T-helper 9 cell (primary cell): ENCODE data around the gene RAI1.

Experiments
- DNase-seq: peaks from one replicate; pipeline ENCODE4 v3.0.0-alpha.2; 2020

The RAI1 gene

DNA sequence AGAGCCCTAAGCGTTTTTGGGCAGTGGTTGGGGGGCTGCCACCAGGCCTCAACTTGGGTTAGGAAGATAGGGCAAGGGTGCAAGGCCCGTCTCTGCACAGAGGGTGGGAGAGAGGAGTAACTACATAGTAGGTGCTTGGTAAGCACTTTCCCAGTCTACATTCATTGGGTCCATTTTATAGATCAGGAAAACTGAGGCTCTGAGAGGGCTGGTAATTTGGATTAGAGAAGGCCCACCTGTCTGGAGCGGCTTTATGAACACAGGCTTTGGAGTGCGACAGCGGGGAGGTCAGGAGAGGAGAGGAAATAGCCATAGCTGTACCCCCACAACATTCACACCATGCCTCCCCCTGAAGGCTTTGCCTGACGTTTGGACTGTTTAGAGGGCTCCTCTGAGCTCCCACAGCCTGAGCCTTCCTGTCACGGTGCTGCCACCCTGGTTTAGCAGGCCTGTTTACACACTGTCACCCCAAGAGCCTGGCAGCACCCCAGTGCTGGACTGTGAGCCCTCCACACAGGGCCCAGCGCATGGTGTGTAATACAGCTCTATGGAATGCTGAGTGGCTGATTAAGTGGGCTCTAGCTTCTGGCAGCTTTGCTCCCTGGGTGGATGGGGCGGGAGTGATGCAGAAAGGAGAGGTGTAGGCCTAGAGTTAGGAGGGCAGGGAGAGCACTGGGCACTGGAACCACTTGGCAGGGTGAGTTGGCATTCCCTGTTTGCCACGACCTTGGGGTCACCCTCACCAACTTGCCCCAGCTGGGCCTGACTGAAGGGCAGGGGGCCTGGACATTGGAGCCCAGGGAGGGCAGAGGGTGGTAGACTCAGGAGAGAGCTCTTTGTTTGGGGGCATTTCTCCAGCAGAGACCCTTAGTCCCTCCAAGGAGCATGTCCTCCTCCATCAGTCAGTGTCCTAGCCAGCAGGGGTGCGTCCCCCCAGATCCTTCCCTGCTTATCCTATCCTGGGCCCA is 73.7 kb downstream of the RAI1 start:
- no peak for DNase-seq

DNA sequence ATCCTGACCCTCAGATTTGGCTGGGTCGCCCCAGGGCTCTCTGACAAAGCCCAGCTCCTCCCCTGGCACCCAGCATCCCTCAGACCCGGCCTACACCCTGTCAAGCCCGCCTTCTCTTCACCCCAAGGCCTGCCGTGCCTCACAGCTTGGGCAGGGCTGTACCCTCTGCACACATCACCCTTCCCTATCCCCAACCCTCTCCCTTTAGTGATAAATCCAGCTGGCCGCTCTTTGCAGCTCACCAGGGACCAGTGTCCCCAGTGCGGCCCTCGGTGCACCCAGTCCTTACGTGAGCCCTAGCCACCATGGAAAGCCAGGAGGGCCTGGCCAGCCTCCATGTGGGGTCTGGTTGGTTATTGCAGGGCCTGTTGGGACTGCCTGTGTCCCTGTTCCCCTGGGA is 74.5 kb downstream of the RAI1 start:
- DNase-seq, result no peak

DNA sequence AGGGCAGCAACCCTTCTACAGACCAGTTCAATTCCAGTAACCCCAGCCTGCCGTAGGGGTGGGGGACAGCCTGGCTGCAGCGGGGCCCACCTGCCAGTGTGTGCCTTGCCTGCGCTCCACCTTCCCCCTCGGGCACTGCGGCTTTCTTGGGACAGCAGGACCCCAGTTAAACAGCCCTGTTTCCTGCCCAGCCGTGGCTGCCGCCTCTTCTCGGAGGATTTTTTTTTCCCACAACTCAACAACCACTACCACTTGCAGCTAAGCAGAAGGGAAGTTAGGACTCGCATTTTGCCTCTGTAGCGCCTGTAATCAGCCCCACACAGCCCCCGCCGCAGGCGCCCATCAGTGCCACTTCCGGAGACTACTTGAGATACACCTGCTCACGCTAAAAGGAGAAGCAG is 76.1 kb downstream of the RAI1 start:
- DNase-seq, result no peak

DNA sequence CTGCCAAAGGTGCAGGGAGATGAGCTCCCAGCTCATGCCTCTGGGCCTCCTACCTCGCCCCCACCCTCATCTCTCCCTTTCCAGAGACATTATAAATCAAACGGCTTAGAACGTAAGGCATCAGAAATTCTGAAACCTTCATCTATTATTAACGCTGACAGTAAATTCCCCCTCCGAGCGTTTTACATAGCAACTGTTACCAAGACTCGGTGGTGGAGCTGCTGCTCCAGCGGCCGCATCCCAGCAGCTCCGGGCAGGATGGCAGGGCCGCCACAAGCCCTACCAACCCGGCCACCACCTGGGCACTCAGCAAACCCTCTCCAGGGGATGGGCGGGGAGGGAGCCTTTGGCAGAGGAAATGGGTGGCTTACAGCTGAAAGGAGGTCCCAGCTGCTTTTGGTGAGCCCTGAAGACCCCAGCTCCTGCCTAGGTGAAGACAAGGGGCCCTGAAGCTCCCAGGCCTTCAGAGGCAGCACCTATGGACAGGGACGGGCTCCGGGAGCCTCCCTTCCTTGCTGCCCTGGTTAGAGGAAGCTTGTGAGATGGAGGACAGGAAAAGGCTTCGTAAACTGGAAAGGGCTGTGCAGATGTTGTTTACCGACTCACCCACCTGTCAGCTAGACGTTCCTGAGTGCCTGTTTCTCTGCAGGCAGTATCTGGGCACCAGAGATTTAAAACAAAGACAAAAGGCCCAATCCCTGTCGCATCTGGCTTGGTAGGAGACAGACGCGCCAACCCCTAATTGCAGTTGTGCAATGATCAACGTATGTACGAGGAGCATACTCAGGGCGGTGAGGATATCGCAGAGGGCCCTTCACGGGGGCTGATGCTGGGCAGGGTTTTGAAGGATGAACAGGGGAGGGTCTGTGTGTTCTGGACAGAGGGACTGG is 76.9 kb downstream of the RAI1 start:
- no peak for DNase-seq

DNA sequence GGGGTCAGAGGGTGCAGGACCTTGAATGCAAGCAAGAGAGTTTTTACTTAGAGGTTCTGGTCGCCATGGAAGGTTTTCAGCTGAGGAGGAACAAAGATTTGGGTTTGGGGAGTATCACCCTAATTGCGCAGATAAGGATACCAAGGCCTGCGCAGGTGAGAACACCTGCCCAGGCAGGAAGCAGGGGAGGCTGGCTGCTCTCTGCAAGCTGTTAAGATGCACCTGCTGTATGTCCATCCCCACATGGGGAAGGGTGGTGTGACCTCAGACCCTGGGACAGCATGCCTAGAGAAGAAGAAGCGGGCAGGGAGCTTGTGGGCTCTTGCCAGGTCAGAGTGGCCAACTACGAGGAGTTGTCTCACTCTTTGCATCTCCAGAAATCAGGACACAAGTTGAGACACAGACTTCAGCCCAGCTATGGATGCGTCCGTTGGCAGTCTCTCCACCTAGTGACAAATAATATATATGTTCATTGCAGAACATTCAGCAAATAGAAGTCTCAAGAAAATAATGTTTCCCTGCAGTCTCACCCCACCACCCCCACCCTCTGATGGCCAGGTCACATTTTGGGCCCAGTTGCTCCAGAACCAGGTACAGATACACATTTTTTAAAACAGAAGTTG is 77.8 kb downstream of the RAI1 start:
- DNase-seq, result no peak

DNA sequence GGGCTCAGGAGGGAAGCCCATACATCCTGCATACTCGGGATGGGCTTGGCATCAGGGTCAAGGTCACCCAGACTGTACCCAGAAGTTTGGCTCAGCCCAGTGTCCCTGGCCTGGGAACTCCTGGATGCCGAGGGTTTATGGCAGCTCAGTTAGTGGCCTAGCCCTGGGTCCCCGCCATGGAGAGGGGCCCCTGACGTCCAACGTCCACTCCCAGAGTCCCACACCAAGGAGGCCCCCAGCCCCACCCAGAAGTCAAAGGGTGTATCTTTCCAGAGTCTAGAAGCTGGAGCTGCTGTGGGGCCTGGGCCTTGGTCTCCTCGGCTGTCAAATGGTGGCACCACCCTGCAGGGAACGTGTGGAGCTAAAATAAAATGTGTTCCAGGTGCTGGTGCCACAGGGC is 79.1 kb downstream of the RAI1 start:
- no peak for DNase-seq

DNA sequence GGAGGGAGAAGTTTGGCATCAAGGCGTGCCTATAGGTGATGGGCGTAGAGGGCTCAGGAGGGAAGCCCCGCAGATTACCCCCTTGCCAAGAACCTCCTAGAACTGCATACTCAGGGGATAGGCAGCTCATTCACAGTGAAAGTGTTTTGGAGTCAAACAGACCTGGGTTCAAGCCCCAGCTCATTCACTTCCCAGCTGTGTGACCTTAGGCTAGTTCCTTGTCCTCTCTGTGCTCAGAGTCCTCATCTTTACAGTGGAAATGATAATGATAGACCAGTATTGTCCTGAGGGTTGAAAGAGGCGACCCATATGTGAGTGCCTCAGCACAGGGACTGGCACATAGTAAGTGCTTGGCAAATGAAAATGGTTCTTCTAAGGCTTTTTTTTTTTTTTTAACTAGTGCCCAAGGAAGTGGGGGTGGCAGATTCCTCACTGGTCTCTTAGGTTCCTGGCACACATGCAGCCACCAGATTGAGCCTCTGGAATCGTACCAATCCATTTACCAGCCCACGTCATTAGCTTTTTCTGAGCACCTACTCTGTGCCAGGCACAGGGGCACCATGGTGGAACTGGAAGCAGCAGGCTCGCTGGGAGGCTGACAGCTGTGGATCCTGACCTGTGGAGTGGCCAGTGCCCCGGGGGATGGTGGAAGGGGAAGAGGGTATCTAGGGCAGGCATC is 79.8 kb downstream of the RAI1 start:
- no peak for DNase-seq

DNA sequence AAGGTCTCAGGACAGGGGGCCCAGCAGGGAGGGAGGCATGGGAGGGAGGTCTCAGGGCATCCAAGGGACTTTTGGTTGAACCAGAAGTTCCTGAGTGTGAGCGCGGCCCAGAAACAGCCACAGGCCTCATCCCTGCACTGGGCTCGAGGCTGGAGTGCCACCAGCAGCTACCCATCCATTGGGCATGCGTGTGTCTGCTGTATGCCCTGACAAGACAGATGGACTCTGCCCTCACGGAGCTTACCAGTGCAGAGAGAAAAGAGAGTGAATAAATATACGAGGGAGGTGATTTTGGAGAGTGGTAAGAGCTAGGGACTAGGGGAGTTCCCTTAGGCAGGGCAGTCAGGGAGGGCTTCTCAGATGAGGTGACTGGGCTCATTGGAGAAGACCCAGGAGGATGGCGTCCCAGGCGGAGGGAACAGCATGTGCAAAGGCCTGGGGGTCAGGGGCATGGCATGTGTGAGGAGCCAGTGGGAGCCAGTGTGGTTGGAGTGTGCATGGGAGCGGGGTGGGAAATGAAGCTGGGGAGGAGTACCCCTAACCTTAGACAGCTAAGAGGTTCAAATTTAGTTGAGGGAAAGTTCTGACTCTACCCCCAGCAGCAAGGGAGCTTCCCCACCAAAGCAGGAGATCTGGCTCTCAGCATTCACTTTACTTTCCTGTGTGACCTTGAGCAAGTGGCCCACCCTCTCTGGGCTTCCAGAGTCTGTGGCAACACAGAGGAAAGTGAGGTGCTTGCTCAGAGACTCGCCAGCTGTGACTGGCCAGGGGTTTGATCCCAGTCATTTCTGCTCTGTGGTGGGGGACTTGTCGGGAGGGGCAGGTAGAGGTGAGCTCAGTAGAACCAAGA is 80.9 kb downstream of the RAI1 start:
- no peak for DNase-seq

DNA sequence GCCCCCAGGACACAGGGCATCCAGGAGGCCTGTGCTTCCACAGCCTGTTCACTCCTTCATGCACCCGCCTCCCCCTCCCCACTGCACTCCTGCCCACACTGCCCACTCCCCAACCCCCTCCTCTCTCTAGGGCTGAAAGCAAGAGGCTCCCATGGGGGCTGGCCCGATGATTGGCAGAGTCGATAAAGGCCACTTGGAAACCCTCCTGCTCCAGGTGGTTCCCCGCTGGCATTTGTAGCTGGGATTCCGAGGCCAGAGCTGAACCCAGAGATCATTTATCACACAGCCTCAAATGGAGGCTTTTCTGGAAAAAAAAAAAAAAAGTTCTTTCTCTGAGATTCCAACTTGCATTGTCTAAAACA is 81.5 kb downstream of the RAI1 start:
- no peak for DNase-seq

DNA sequence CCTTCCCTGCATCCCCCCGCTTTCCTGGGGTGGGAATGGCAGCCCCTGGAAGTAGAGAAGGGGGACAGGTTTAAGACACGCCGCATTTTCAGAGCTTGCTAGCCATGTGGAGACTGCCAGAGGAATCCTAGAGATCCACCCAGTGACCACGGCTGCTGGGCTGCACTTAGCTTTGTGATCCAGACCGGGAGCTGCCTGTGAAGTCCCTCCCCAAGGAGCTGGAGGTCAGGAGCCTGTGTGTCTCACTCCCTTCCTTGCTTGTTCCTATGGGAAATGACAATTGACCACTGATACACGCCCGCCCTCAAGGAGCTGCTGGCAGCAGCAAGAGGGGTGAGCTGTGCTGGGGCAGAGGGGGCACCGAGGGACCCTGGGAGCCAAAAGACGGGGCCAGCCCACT is 81.9 kb downstream of the RAI1 start:
- DNase-seq, result no peak

DNA sequence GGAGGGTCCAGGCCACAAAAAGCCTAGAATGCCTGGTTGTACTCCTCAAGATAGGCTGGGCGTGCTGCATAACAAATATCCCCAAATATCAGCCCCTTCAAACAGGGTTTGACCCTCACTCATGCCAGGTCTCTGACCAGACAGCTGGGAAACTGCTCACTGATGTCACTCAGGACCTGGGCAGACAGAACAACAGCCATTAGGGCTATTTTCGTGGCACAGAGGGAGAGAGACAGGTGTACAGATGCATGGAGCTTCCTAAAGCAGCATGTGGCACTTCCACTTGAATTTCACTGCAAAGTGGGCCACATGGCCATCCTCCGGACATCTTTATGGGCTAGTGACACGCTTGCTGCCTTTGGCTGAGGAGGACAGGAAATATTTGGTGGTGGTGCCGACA is 82.5 kb downstream of the RAI1 start:
- no peak for DNase-seq

DNA sequence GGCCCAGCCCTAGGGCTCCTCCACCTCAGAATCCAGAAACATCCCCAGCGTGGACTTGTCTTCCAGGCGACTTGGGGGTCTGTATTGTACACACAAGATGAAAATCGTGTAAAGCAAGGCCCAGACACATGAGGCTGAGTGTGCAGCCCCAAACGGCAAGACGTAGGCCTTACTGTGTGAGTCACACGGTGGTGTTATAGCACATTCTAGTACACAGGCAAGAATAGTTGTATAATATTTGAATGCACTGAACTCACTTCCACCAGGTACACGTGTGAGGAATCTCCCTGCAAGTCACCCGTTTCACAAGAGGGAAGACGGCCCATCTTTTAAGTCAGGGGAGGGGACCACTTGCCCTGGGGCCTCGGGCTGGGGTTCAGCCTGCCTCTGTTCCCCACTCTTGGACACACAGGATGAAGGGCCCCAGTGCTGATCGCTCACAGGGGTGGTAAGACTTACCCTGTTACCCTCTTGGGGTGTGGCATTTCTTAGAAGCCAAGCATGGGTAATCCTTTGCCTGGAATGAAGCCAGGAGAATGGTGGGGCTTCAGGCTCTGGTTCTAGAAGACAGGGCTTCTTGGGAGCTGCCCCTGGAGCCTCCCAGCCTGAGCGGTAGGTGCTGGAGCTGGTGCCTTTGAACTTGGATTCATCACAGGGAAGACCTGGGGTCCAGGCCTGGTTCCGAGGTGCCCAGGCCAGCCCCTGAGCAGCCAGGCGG is 84.3 kb downstream of the RAI1 start:
- no peak for DNase-seq

DNA sequence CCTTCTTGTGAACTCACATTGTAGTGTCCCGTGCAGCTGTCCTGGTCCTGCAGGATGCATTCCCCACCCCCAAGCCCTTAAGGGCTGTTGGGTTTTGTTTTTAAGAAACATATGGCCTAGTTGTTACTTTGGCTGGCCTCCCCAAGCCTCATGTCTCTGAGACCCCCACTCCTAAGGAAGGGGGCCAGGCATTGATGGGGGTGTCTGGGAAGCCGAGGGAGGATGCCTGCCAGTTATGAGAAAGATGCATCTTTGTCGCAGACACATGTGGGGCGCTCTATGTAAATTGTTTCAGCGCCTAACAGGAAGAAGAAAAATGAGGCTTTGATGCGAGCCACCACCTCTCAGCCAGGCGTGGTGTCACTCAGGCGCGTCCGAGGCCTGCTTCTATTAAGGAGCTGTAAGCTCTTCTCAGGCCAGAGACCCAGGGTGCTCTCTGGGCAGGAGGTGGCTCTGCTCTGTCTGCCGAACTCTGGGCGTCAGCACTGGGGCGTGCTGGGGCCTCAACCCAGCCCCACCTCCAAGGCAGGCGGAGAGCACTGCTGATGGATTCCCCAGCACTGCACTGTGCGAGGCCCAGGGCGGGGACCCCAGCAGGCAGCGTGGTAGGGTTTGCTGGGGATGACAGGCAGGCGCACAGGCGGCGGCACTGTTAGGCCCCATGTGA is 85.0 kb downstream of the RAI1 start:
- no peak for DNase-seq

DNA sequence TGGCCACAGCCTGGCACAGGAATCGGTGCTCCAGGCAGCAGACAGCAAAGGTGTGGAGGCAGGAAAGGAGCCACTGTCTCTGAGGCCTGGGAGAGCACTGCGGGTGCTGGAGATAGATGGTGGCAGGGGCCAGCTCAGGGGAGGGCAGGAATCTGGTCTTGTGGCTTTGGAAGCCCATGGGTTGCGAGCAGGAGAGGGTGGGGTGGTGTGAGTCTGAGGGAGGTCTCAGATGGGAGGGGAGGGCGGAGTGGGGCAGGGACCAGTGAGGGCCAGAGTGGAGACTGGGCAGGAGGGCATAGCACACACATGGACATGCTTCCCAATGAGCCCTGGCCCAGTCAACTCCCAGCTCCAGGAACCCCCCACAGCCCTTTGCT is 85.5 kb downstream of the RAI1 start:
- no peak for DNase-seq

DNA sequence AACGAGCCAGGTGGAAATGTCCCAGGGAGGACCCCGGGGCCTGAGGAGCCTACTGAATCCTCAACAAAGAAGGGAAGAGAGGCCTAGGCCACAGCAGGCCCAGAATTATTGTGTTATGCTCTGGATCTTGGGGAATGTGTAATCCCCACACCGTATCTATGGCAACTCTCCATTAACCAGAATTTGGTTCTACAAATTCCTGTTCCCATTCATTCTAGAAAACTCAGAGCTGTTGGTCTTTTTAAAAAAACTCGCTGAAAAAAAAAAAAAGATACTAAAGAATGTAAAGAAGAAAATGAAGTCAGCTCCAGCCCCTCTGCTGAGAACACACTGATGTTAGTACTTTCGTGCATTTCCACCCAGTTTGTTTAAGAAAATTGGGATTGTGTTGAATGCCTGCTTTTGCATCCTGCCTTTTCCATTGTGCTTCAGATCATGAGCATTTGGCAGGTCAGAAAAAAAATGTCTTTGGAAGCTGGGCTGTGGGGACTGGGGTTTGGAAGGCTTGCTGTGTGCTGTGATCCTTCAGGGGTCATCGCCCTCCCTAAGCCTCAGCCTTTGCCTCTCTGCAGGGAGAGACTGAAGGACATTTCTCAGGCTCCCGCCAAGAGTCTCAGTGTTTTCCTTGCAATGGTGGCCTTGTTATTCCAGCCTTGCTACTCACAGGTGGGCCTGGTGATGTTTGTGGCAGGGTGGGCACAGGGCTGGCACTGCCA is 86.1 kb downstream of the RAI1 start:
- no peak for DNase-seq

DNA sequence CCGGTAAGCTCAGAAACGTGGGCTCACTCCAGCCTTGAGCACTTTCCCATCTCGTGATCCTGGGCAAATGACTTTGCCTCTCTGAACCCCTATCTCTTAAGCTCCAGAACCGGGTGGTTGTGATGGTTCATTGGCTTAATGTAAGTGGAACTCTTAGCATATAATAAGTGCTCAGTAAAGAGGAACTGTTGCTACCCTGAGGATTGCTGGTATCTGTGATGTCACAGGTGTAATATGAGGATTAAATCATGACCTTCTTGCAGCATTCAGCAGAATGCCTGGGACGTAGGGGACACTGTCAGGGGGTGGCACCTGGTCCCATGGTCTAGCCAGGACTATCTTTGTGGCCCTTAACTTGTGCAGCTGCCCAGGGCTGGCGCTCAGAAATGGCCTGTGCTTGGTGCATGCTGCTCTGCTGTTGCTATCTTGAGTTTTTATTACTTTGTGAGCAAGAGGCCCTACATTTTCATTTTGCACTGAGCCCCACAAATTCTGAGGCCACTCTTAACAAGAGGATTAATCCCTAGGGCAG is 86.7 kb downstream of the RAI1 start:
- DNase-seq, result no peak

DNA sequence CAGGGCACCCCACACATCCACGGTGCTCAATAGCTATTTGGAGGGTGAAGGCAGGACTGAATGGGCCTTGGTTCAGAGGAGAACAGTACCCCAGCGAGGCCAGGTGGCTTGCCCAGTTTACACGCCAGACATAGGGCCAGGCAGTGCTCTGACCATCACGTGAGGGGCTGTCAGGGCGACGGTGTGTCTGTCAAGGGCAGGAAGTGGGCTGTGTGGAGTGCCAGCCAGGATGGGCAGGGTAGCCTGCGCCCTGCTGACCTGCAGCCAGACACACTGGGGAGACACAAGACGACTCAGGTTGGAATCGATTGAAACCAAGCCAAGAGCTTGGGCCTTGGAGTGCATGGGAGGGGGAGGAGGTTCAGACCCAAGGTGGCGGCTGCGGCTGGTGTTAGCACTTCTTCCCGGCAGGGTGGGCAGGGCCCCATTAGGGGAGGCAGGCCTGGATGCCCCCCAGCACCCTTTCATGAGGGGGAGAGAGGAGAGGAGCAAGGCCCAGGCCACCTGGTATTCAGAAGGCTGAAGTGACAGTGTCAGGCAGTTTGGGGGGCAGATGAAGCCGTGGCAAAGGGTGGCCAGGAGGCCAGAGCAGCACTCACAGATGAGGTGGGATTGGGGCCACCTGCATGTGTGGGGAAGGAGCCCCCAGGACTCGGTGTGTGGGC is 87.3 kb downstream of the RAI1 start:
- no peak for DNase-seq

DNA sequence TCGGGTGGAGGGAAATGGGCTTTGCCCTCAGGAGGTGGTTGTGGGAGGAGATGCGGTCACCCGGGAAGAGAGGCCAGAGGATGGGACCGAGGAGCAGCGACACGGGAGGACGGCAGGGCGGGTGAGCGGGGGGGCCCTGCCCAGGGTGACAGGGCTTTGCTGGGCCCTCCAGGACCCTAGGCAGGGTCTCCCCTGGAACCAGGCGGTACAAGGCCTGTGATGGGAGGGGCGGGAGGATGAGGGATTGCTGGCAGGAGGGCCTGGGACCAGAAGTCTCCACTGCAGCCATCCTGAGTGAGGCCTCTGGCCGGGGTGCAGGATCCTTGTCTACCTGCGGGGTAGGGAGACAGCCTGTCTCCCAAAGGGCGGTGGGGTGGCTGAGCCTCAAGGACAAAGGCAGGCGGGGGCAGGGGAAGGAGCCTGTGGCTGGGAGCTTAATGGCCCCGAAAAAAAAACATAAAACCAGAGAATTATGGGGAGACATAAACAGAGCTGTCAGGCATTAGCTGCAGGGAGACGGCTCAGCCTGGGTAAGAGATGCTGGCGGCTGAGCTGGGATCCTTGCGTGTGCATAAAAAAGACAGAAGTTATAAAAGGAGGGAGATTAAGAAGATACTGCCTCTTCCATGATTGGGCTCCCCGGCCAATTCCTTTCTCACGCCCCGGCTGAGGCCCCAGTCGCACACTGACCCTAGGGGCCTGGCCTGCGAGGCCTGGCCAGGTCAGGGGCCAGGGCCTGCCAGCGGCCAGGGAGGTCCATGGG is 88.8 kb downstream of the RAI1 start:
- DNase-seq, result no peak
